ENCODE data around the gene TNFSF9.
"Not testable (repeated sequence)": the region's sequence is repeated elsewhere in the genome, so short reads cannot be mapped to it uniquely, and the experiment has no call there.

The TNFSF9 gene

GRCh38 chr19:6532244-6532999 is 1.6 kb downstream of the TNFSF9 start:
- DNase-seq = no peak

GRCh38 chr19:6533000-6533328 is 2.1 kb downstream of the TNFSF9 start:
- DNase-seq = no peak

GRCh38 chr19:6533746-6534418 is 3.1 kb downstream of the TNFSF9 start:
- no peak for DNase-seq

GRCh38 chr19:6534451-6535093 is 3.7 kb downstream of the TNFSF9 start:
- DNase-seq = no peak

GRCh38 chr19:6535558-6536137 is 4.8 kb downstream of the TNFSF9 start:
- DNase-seq = no peak

- DNase-seq = no peak
These were observed 8.7 kb downstream of the TNFSF9 start for GRCh38 chr19:6539514-6539913.

GRCh38 chr19:6540918-6541689 is 10.3 kb downstream of the TNFSF9 start:
- DNase-seq = no peak

GRCh38 chr19:6543866-6544347 is 13.1 kb downstream of the TNFSF9 start:
- no peak for DNase-seq

- not testable (repeated sequence) for DNase-seq
These were observed 19.9 kb downstream of the TNFSF9 start for GRCh38 chr19:6550679-6551078.

GRCh38 chr19:6551091-6551490 is 20.3 kb downstream of the TNFSF9 start:
- DNase-seq = no peak

- DNase-seq = peak; percentile 56 to 61
These were observed 21.0 kb downstream of the TNFSF9 start for GRCh38 chr19:6551607-6552450.

- DNase-seq = no peak
These were observed 25.2 kb downstream of the TNFSF9 start for GRCh38 chr19:6556043-6556449.

- DNase-seq = peak in 1 of 2 experiments; percentile 40
These were observed 25.8 kb downstream of the TNFSF9 start for GRCh38 chr19:6556480-6557195.

- DNase-seq = not testable (repeated sequence)
These were observed 31.6 kb downstream of the TNFSF9 start for GRCh38 chr19:6562437-6562836.

GRCh38 chr19:6564393-6564792 is 33.6 kb downstream of the TNFSF9 start:
- DNase-seq = no peak

GRCh38 chr19:6566727-6567126 is 35.9 kb downstream of the TNFSF9 start:
- not testable (repeated sequence) for DNase-seq

- DNase-seq = no peak
These were observed 37.2 kb downstream of the TNFSF9 start for GRCh38 chr19:6568010-6568526.

GRCh38 chr19:6568816-6569215 is 38.0 kb downstream of the TNFSF9 start:
- no peak for DNase-seq

GRCh38 chr19:6570764-6571163 is 39.9 kb downstream of the TNFSF9 start:
- DNase-seq = no peak

- DNase-seq = no peak
These were observed 40.3 kb downstream of the TNFSF9 start for GRCh38 chr19:6571167-6571566.

GRCh38 chr19:6572217-6572616 is 41.4 kb downstream of the TNFSF9 start:
- DNase-seq = no peak

All from activated CD4-positive, alpha-beta T cell treated with anti-CD3 and anti-CD28 coated beads, Interleukin-2, amount 50 U/mL, for 48 hours (primary cell).